GM12801 (cell line): ENCODE results near the gene KSR2.

Experiments
- CTCF ChIP-seq: IDR thresholded peaks from one replicate; pipeline ENCODE4 v1.5.1; 2011; ENCODE audit warnings: control low read depth; ENCODE audit not compliant: insufficient read length; ENCODE audit errors: extremely low read depth

KSR2 gene

GRCh38 chr12:117835156-117835555, 133.6 kb downstream of the KSR2 start:
- TF ChIP-seq CTCF = no peak

GRCh38 chr12:117832459-117833457, 136.0 kb downstream of the KSR2 start:
- TF ChIP-seq CTCF = no peak

- no peak for TF ChIP-seq CTCF
These were observed 138.3 kb downstream of the KSR2 start for GRCh38 chr12:117830471-117830870.

- TF ChIP-seq CTCF = no peak
These were observed 139.7 kb downstream of the KSR2 start for GRCh38 chr12:117829108-117829507.

- no peak for TF ChIP-seq CTCF
These were observed 141.1 kb downstream of the KSR2 start for GRCh38 chr12:117827660-117828059.

- TF ChIP-seq CTCF = no peak
These were observed 143.0 kb downstream of the KSR2 start for GRCh38 chr12:117825827-117826226.

GRCh38 chr12:117821480-117822175, 147.2 kb downstream of the KSR2 start:
- TF ChIP-seq CTCF = no peak
